Erythroblast (primary cell): ENCODE results near the gene TMEM8B.
A peak's percentile ranks its signal among the peaks of the same experiment; 100 is the strongest.
"Not testable (repeated sequence)": the region's sequence is repeated elsewhere in the genome, so short reads cannot be mapped to it uniquely, and the experiment has no call there.

ENCODE experiments used
- DNase-seq, 2 experiments: peaks; one replicate each; lab custom pipeline; 2025; lab: John Stamatoyannopoulos, UW
- GATA1 ChIP-seq: IDR thresholded peaks from 2 replicates; pipeline ENCODE4 v1.6.1; 2011; ENCODE audit warnings: low read depth, mild to moderate bottlenecking, control low read depth, low read length, moderate library complexity
- POLR2A ChIP-seq: IDR thresholded peaks from 2 replicates; pipeline ENCODE4 v1.6.1; 2011; ENCODE audit warnings: mild to moderate bottlenecking, low read length

The TMEM8B gene

GRCh38 chr9:35905051-35905781 is 76.2 kb downstream of the TMEM8B start:
- TF ChIP-seq POLR2A (no peak), GATA1 (no peak)
- DNase-seq: no peak

- peak in 1 of 2 experiments; percentile 8 for DNase-seq
- TF ChIP-seq GATA1 (no peak), POLR2A (no peak)
Observed at GRCh38 chr9:35905912-35906679, 77.1 kb downstream of the TMEM8B start, which contains the start of gene HRCT1. TSS of gene HRCT1 (plus strand) at chr9:35906202. CDS start at chr9:35906288, 86 bp downstream.

GRCh38 chr9:35906923-35907699 is 78.1 kb downstream of the TMEM8B start:
- no peak for DNase-seq
- no peak for TF ChIP-seq POLR2A
- no peak for TF ChIP-seq GATA1

- TF ChIP-seq GATA1 (no peak), POLR2A (no peak)
- DNase-seq: no peak
Observed at GRCh38 chr9:35907711-35908503, 78.9 kb downstream of the TMEM8B start.

GRCh38 chr9:35908504-35909125 is 79.6 kb downstream of the TMEM8B start:
- no peak for TF ChIP-seq POLR2A
- no peak for TF ChIP-seq GATA1
- DNase-seq: no peak

- DNase-seq: no peak
Observed at GRCh38 chr9:35909274-35909673, 80.2 kb downstream of the TMEM8B start, which contains the start of gene SPAAR. TSS of gene SPAAR (plus strand) at chr9:35909490. CDS start at chr9:35910464, 974 bp downstream.

GRCh38 chr9:35909687-35910612 is 80.9 kb downstream of the TMEM8B start:
- TF ChIP-seq GATA1: no peak
- no peak for TF ChIP-seq POLR2A
- DNase-seq: no peak

More at GRCh38 chr9:35909274-35909673, 80.2 kb downstream of the TMEM8B start, which contains the start of gene SPAAR:
- TF ChIP-seq GATA1 (no peak), POLR2A (no peak)

GRCh38 chr9:35910613-35911359 is 81.8 kb downstream of the TMEM8B start:
- peak; percentile 45 to 54 for DNase-seq
- TF ChIP-seq GATA1: no peak
- TF ChIP-seq POLR2A: no peak

- TF ChIP-seq POLR2A: no peak
- TF ChIP-seq GATA1: no peak
- no peak for DNase-seq
Observed at GRCh38 chr9:35911690-35912089, 82.7 kb downstream of the TMEM8B start.

- no peak for DNase-seq
- TF ChIP-seq POLR2A (no peak), GATA1 (no peak)
Observed at GRCh38 chr9:35912791-35913400, 83.9 kb downstream of the TMEM8B start.

GRCh38 chr9:35913429-35913828 is 84.4 kb downstream of the TMEM8B start:
- DNase-seq: not testable (repeated sequence)
